Endothelial cell of hepatic sinusoid (primary cell): Measurements from ENCODE around the gene MEPCE.
"Not testable (repeated sequence)": the region's sequence is repeated elsewhere in the genome, so short reads cannot be mapped to it uniquely, and the experiment has no call there.

ENCODE experiments used
- in situ Hi-C: cut with HindIII; loops from 2 replicates; pipeline ENCODE4 v1.10.0; 2017; ENCODE audit warnings: low sequenced_read_pairs

Gene MEPCE

GRCh38 chr7:100429637-100430492, at the start of gene MEPCE:
MEPCE (plus strand) TSS chr7:100429831; CDS start chr7:100430019, 188 bp downstream.
- in situ Hi-C loops = no loop called here

- in situ Hi-C loops = no loop called here
Measured at GRCh38 chr7:100380196-100380595, 49.4 kb upstream of the MEPCE start.

- in situ Hi-C loops = not testable (repeated sequence)
Measured at GRCh38 chr7:100381531-100382233, 47.9 kb upstream of the MEPCE start.

- in situ Hi-C loops = not testable (repeated sequence)
Measured at GRCh38 chr7:100382234-100382853, 47.3 kb upstream of the MEPCE start.

- in situ Hi-C loops = no loop called here
Measured at GRCh38 chr7:100384628-100385294, 44.9 kb upstream of the MEPCE start.

- in situ Hi-C loops = no loop called here
Measured at GRCh38 chr7:100386940-100387339, 42.7 kb upstream of the MEPCE start.

GRCh38 chr7:100387695-100388094, 41.9 kb upstream of the MEPCE start:
- in situ Hi-C loops = no loop called here

- in situ Hi-C loops = no loop called here
Measured at GRCh38 chr7:100389437-100390088, 40.1 kb upstream of the MEPCE start.

- in situ Hi-C loops = no loop called here
Measured at GRCh38 chr7:100390286-100391009, 39.2 kb upstream of the MEPCE start.

- in situ Hi-C loops = no loop called here
Measured at GRCh38 chr7:100393233-100393905, 36.3 kb upstream of the MEPCE start.

GRCh38 chr7:100394077-100394476, 35.6 kb upstream of the MEPCE start:
- in situ Hi-C loops = no loop called here

GRCh38 chr7:100396421-100396982, 33.1 kb upstream of the MEPCE start:
- in situ Hi-C loops = no loop called here

GRCh38 chr7:100397315-100398081, 32.1 kb upstream of the MEPCE start:
- in situ Hi-C loops = no loop called here

GRCh38 chr7:100398239-100398638, 31.4 kb upstream of the MEPCE start:
- in situ Hi-C loops = no loop called here

- in situ Hi-C loops = no loop called here
Measured at GRCh38 chr7:100400041-100400440, 29.6 kb upstream of the MEPCE start.

- in situ Hi-C loops = no loop called here
Measured at GRCh38 chr7:100400656-100401055, 29.0 kb upstream of the MEPCE start.

GRCh38 chr7:100401811-100402210, 27.8 kb upstream of the MEPCE start:
- in situ Hi-C loops = no loop called here

GRCh38 chr7:100402241-100402640, 27.4 kb upstream of the MEPCE start:
- in situ Hi-C loops = no loop called here
